Astrocyte (in vitro differentiated cells and primary cell): ENCODE measurements around the gene PRAMEF11. TPM values are rescaled to one million over a fixed set of nuclear protein-coding genes. Genes with fewer than 3 reads are reported as not detected.

Experiments
- DNase-seq: peaks from one replicate; pipeline ENCODE4 v3.0.0-alpha.2; 2010; ENCODE audit warnings: low read depth
- FAIRE-seq: peaks from 2 replicates; lab custom pipeline; 2011; peaks lifted over from hg19 to GRCh38; lab: Jason Lieb, UNC
- H2AFZ ChIP-seq: 2 replicates; pipeline ENCODE4 v1.6.0; 2012; ENCODE audit warnings: low read depth, low read length, inconsistent platforms
- H3K27ac ChIP-seq: 2 replicates; pipeline ENCODE4 v1.5.1; 2011; ENCODE audit warnings: low read depth, low read length, inconsistent platforms
- H3K27me3 ChIP-seq: 2 replicates; pipeline ENCODE4 v1.6.0; 2011; ENCODE audit warnings: low read length, inconsistent platforms; ENCODE audit not compliant: insufficient read depth
- H3K36me3 ChIP-seq: 2 replicates; pipeline ENCODE4 v1.5.1; 2011; ENCODE audit warnings: low read length, inconsistent platforms; ENCODE audit not compliant: insufficient read depth
- H3K4me1 ChIP-seq: 2 replicates; pipeline ENCODE4 v1.5.1; 2011; ENCODE audit warnings: low read length, inconsistent platforms; ENCODE audit not compliant: insufficient read depth
- H3K4me2 ChIP-seq: 2 replicates; pipeline ENCODE4 v1.6.0; 2012; ENCODE audit warnings: low read length, inconsistent platforms
- H3K4me3 ChIP-seq: 2 replicates; pipeline ENCODE4 v1.5.1; 2011; ENCODE audit warnings: low read depth, mild to moderate bottlenecking, low read length, inconsistent platforms; ENCODE audit not compliant: insufficient read depth
- H3K79me2 ChIP-seq: 2 replicates; pipeline ENCODE4 v1.6.0; 2012; ENCODE audit warnings: mild to moderate bottlenecking, low read length, inconsistent platforms; ENCODE audit not compliant: insufficient read depth
- H3K9ac ChIP-seq: 2 replicates; pipeline ENCODE4 v1.6.0; 2012; ENCODE audit warnings: mild to moderate bottlenecking, low read length, inconsistent platforms
- H3K9me3 ChIP-seq: 2 replicates; pipeline ENCODE4 v1.5.1; 2012; ENCODE audit warnings: low read depth, mild to moderate bottlenecking, low read length, inconsistent platforms; ENCODE audit not compliant: insufficient read depth
- H4K20me1 ChIP-seq: 2 replicates; pipeline ENCODE4 v1.6.0; 2012; ENCODE audit warnings: low read length, inconsistent platforms; ENCODE audit not compliant: insufficient read depth
- H3K27ac Mint-ChIP-seq: one replicate; pipeline ENCODE4 v1.8.0; 2021; ENCODE audit warnings: mild to moderate bottlenecking, mixed read lengths; ENCODE audit not compliant: unreplicated experiment
- H3K27me3 Mint-ChIP-seq: one replicate; pipeline ENCODE4 v1.8.0; 2021; ENCODE audit warnings: low read depth, mixed read lengths; ENCODE audit not compliant: unreplicated experiment
- H3K36me3 Mint-ChIP-seq: one replicate; pipeline ENCODE4 v1.8.0; 2021; ENCODE audit warnings: low read depth, mixed read lengths; ENCODE audit not compliant: unreplicated experiment
- H3K4me1 Mint-ChIP-seq: one replicate; pipeline ENCODE4 v1.8.0; 2021; ENCODE audit warnings: low read depth, mixed read lengths; ENCODE audit not compliant: unreplicated experiment
- H3K4me3 Mint-ChIP-seq: one replicate; pipeline ENCODE4 v1.8.0; 2021; ENCODE audit warnings: mild to moderate bottlenecking, moderate library complexity, mixed read lengths; ENCODE audit not compliant: unreplicated experiment
- H3K9me3 Mint-ChIP-seq: one replicate; pipeline ENCODE4 v1.8.0; 2021; ENCODE audit warnings: mild to moderate bottlenecking, mixed read lengths; ENCODE audit not compliant: unreplicated experiment
- EZH2 ChIP-seq: IDR thresholded peaks from 2 replicates; pipeline ENCODE4 v1.6.1; 2012; ENCODE audit warnings: mild to moderate bottlenecking, low read length, inconsistent platforms; ENCODE audit not compliant: insufficient read depth
- total RNA-seq: library from RNA; stranded (reverse); gene quantifications from 2 replicates; pipeline ENCODE4 v1.2.1, GENCODE V29; 2021
- TF ChIP-seq, protein P1 (sequence below): IDR thresholded peaks from 2 replicates; pipeline ENCODE4 v1.5.1; 2011; ENCODE audit warnings: low read depth, mild to moderate bottlenecking, inconsistent platforms, low read length, moderate library complexity; ENCODE audit not compliant: insufficient read depth

Gene PRAMEF11
- total RNA-seq, 1 donor from 2014 or later = not detected

- no peak overlapping the region for H3K9ac ChIP-seq
Measured at GRCh38 chr1:12776801-12777557, 54.2 kb downstream of the PRAMEF11 start.

GRCh38 chr1:12775443-12775842 is 55.8 kb downstream of the PRAMEF11 start:
- Histone ChIP-seq H3K9ac (no peak overlapping the region), H3K4me1 (no peaks in the 10 kb centered on the region), H3K4me3 (no peak overlapping the region), H3K27me3 (no peaks in the 10 kb centered on the region), H3K27ac (no peak overlapping the region), H4K20me1 (no peaks in the 10 kb centered on the region), H3K9me3 (no peaks in the 10 kb centered on the region), H2AFZ (no peak overlapping the region), H3K4me2 (no peak overlapping the region), H3K79me2 (no peaks in the 10 kb centered on the region), H3K36me3 (no peaks in the 10 kb centered on the region)
- Mint-ChIP-seq H3K4me3 (no peak overlapping the region), H3K4me1 (no peaks in the 10 kb centered on the region), H3K9me3 (peaks cover 6% of the 10 kb centered on the region), H3K27ac (no peak overlapping the region), H3K27me3 (peaks cover 24% of the 10 kb centered on the region), H3K36me3 (peaks cover 3% of the 10 kb centered on the region)
- TF ChIP-seq, protein P1, sequence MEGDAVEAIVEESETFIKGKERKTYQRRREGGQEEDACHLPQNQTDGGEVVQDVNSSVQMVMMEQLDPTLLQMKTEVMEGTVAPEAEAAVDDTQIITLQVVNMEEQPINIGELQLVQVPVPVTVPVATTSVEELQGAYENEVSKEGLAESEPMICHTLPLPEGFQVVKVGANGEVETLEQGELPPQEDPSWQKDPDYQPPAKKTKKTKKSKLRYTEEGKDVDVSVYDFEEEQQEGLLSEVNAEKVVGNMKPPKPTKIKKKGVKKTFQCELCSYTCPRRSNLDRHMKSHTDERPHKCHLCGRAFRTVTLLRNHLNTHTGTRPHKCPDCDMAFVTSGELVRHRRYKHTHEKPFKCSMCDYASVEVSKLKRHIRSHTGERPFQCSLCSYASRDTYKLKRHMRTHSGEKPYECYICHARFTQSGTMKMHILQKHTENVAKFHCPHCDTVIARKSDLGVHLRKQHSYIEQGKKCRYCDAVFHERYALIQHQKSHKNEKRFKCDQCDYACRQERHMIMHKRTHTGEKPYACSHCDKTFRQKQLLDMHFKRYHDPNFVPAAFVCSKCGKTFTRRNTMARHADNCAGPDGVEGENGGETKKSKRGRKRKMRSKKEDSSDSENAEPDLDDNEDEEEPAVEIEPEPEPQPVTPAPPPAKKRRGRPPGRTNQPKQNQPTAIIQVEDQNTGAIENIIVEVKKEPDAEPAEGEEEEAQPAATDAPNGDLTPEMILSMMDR = no peak
- TF ChIP-seq EZH2 = no peak
- FAIRE-seq = no peak
- DNase-seq = no peak

More at GRCh38 chr1:12776801-12777557, 54.2 kb downstream of the PRAMEF11 start:
- no peak overlapping the region for H3K4me3 ChIP-seq
- H4K20me1 ChIP-seq = no peaks in the 10 kb centered on the region
- Mint-ChIP-seq H3K4me1 (no peaks in the 10 kb centered on the region), H3K36me3 (peaks cover 3% of the 10 kb centered on the region), H3K27ac (no peak overlapping the region), H3K9me3 (peaks cover 6% of the 10 kb centered on the region), H3K27me3 (peaks cover 12% of the 10 kb centered on the region), H3K4me3 (no peak overlapping the region)
- no peak overlapping the region for H3K4me2 ChIP-seq
- no peaks in the 10 kb centered on the region for H3K9me3 ChIP-seq
- H2AFZ ChIP-seq = no peak overlapping the region
- DNase-seq (no peak), FAIRE-seq (no peak)
- H3K4me1 ChIP-seq = no peaks in the 10 kb centered on the region
- H3K27me3 ChIP-seq = no peaks in the 10 kb centered on the region
- no peak overlapping the region for H3K27ac ChIP-seq
- H3K36me3 ChIP-seq = no peaks in the 10 kb centered on the region
- no peaks in the 10 kb centered on the region for H3K79me2 ChIP-seq
- TF ChIP-seq, protein P1 = no peak
- TF ChIP-seq EZH2 = no peak

DNA sequence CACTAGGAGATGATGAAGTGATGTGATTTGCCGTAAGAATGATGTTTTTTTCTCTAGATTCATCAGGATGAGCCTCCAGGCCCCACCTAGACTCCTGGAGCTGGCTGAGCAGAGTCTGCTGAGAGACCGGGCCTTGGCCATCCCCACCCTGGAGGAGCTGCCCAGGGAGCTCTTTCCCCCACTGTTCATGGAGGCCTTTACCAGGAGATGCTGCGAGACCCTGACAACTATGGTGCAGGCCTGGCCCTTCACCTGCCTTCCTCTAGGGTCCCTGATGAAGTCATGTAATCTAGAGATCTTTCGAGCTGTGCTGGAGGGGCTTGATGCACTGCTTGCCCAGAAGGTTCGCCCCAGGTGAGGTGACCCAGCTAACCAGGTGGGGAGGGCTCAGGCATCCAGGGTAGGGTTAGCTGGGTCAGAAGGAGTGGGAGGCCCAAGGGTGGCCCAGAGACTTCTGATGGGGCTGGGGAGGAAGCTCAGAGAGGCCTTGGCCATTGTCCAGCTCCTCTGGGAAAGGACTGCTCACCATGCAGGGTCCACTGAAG is 56.3 kb downstream of the PRAMEF11 start:
- no peaks in the 10 kb centered on the region for H3K4me1 ChIP-seq
- H3K36me3 ChIP-seq = no peaks in the 10 kb centered on the region
- H3K9me3 Mint-ChIP-seq = peaks cover 6% of the 10 kb centered on the region
- no peak overlapping the region for H3K4me3 ChIP-seq
- H3K4me2 ChIP-seq = no peak overlapping the region
- no peak for DNase-seq
- no peaks in the 10 kb centered on the region for H3K79me2 ChIP-seq
- no peak overlapping the region for H3K4me3 Mint-ChIP-seq
- no peaks in the 10 kb centered on the region for H3K9me3 ChIP-seq
- H3K9ac ChIP-seq = no peak overlapping the region
- TF ChIP-seq EZH2 = no peak
- TF ChIP-seq, protein P1 = no peak
- no peaks in the 10 kb centered on the region for H3K4me1 Mint-ChIP-seq
- no peak for FAIRE-seq
- H3K27me3 ChIP-seq = no peaks in the 10 kb centered on the region
- H3K36me3 Mint-ChIP-seq = peaks cover 3% of the 10 kb centered on the region
- H2AFZ ChIP-seq = no peak overlapping the region
- H3K27ac Mint-ChIP-seq = no peak overlapping the region
- no peaks in the 10 kb centered on the region for H4K20me1 ChIP-seq
- H3K27me3 Mint-ChIP-seq = peaks cover 30% of the 10 kb centered on the region
- no peak overlapping the region for H3K27ac ChIP-seq
